ENCODE results near the gene SYT11. TPM values are rescaled to one million over a fixed set of nuclear protein-coding genes. Genes with fewer than 3 reads are reported as not detected.

Gene SYT11
- total and polyA plus RNA-seq, 10 of the 15 experiments (the other 5 are each of a cell fraction or from before 2014, with no cell fraction given): 7.7 to 21.2 (median 13.5) TPM

DNA sequence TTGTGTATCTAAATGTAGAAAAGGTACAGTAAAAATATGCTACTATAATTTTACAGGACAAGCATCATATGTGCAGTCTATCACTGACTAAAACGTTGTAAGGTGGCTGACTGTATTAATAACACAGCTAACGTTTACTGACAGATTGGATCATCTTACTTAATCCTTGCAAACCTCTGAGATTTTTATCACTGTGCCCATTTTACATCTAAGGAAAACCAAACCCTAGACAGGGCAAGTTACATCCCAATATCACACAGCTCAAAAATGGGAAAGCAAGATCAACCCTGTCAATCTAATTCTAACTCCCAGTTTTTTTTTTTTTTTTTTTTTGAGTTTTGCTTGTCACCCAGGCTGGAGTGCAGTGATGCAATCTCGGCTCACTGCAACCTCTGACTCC is 59.3 kb downstream of the SYT11 start:
- H3K4me2 ChIP-seq (ENCODE audit: control insufficient read depth, insufficient read depth): no peak overlapping the region
- peaks cover 25 to 51% of the 10 kb centered on the region in 2 experiments for H3K36me3 ChIP-seq (ENCODE audit: control insufficient read depth in 2 of 2, insufficient read depth in 2 of 2, low read length in 1 of 2)
- no peak overlapping the region for H3K9ac ChIP-seq (ENCODE audit: control insufficient read depth, insufficient read depth, low read length)
- no peak overlapping the region for H2AFZ ChIP-seq (ENCODE audit: control insufficient read depth, low read depth, low read length)
- BruUV-seq (replicated peaks): no TSS peak
- no peak overlapping the region for H3K4me3 ChIP-seq
- ATAC-seq (no peak), DNase-seq (ENCODE audit: low read depth, low spot score) (no peak), FAIRE-seq (no peak)
- H3K27me3 ChIP-seq (replicated peaks in 1 of 2; ENCODE audit: control insufficient read depth in 2 of 2, insufficient read depth in 2 of 2, low read length in 1 of 2): no peaks in the 10 kb centered on the region
- in situ Hi-C loops (cut with MboI) (no loop called here), intact Hi-C loops (cut with micrococcal nuclease; ENCODE audit: unreplicated experiment) (no loop called here)
- ChIA-PET POLR2A (interaction anchor here (0.6 to 0.7 kb wide), 9 partner anchors 13 to 327 kb away, joined by 3 to 7 read pairs (median 4); no protein-coding TSS in a partner anchor), RAD21 (ENCODE audit: unreplicated experiment) (interaction anchor here (1.2 kb wide), 1 partner anchor 13 kb away, joined by 5 read pairs; no protein-coding TSS in a partner anchor), CTCF (interaction anchor here (1.0 kb wide), 1 partner anchor 13 kb away, joined by 3 read pairs; no protein-coding TSS in a partner anchor), SMC1A (ENCODE audit: uncharacterized antibody, unreplicated experiment) (interaction anchor here (0.6 to 1.0 kb wide), 4 partner anchors 14 to 1102 kb away, joined by 3 read pairs; no protein-coding TSS in a partner anchor)
- no peaks in the 10 kb centered on the region for H3K4me1 ChIP-seq (ENCODE audit: control insufficient read depth, insufficient read depth, low read length)
- no peaks in the 10 kb centered on the region; the same call in 1 of the 2 replicates for H3K79me2 ChIP-seq (ENCODE audit: control insufficient read depth, insufficient read depth, low read length)
- no peak overlapping the region for H3K27ac ChIP-seq (ENCODE audit: control insufficient read depth, insufficient read depth)
- TF ChIP-seq, protein P1, sequence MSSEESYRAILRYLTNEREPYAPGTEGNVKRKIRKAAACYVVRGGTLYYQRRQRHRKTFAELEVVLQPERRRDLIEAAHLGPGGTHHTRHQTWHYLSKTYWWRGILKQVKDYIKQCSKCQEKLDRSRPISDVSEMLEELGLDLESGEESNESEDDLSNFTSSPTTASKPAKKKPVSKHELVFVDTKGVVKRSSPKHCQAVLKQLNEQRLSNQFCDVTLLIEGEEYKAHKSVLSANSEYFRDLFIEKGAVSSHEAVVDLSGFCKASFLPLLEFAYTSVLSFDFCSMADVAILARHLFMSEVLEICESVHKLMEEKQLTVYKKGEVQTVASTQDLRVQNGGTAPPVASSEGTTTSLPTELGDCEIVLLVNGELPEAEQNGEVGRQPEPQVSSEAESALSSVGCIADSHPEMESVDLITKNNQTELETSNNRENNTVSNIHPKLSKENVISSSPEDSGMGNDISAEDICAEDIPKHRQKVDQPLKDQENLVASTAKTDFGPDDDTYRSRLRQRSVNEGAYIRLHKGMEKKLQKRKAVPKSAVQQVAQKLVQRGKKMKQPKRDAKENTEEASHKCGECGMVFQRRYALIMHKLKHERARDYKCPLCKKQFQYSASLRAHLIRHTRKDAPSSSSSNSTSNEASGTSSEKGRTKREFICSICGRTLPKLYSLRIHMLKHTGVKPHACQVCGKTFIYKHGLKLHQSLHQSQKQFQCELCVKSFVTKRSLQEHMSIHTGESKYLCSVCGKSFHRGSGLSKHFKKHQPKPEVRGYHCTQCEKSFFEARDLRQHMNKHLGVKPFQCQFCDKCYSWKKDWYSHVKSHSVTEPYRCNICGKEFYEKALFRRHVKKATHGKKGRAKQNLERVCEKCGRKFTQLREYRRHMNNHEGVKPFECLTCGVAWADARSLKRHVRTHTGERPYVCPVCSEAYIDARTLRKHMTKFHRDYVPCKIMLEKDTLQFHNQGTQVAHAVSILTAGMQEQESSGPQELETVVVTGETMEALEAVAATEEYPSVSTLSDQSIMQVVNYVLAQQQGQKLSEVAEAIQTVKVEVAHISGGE (CRISPR knock-in tag; IDR thresholded peaks at IDR 0.05): no peak
- TF ChIP-seq, protein P2, sequence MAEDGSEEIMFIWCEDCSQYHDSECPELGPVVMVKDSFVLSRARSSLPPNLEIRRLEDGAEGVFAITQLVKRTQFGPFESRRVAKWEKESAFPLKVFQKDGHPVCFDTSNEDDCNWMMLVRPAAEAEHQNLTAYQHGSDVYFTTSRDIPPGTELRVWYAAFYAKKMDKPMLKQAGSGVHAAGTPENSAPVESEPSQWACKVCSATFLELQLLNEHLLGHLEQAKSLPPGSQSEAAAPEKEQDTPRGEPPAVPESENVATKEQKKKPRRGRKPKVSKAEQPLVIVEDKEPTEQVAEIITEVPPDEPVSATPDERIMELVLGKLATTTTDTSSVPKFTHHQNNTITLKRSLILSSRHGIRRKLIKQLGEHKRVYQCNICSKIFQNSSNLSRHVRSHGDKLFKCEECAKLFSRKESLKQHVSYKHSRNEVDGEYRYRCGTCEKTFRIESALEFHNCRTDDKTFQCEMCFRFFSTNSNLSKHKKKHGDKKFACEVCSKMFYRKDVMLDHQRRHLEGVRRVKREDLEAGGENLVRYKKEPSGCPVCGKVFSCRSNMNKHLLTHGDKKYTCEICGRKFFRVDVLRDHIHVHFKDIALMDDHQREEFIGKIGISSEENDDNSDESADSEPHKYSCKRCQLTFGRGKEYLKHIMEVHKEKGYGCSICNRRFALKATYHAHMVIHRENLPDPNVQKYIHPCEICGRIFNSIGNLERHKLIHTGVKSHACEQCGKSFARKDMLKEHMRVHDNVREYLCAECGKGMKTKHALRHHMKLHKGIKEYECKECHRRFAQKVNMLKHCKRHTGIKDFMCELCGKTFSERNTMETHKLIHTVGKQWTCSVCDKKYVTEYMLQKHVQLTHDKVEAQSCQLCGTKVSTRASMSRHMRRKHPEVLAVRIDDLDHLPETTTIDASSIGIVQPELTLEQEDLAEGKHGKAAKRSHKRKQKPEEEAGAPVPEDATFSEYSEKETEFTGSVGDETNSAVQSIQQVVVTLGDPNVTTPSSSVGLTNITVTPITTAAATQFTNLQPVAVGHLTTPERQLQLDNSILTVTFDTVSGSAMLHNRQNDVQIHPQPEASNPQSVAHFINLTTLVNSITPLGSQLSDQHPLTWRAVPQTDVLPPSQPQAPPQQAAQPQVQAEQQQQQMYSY (CRISPR knock-in tag; IDR thresholded peaks at IDR 0.05): no peak
- TF ChIP-seq, protein P3, sequence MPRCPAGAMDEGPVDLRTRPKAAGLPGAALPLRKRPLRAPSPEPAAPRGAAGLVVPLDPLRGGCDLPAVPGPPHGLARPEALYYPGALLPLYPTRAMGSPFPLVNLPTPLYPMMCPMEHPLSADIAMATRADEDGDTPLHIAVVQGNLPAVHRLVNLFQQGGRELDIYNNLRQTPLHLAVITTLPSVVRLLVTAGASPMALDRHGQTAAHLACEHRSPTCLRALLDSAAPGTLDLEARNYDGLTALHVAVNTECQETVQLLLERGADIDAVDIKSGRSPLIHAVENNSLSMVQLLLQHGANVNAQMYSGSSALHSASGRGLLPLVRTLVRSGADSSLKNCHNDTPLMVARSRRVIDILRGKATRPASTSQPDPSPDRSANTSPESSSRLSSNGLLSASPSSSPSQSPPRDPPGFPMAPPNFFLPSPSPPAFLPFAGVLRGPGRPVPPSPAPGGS (IDR thresholded peaks at IDR 0.05; ENCODE audit: borderline replicate concordance, insufficient read depth, low read depth, low read length, poor library complexity, severe bottlenecking): no peak
- no peak for TF ChIP-seq ZBED1 (IDR thresholded peaks at IDR 0.05; ENCODE audit: borderline replicate concordance)
- no peak for TF ChIP-seq TARDBP (IDR thresholded peaks at IDR 0.05; ENCODE audit: borderline replicate concordance)
- no peak for TF ChIP-seq BACH1 (IDR thresholded peaks at IDR 0.05; ENCODE audit: borderline replicate concordance)
- 57% methylated on average over 3 of the region's 3 CpGs for WGBS (ENCODE audit: insufficient coverage, insufficient replicate concordance, low lambda C conversion rate, missing lambda C conversion rate)
- peaks cover 3% of the 10 kb centered on the region for H4K20me1 ChIP-seq (ENCODE audit: control insufficient read depth, insufficient read depth)
- no peaks in the 10 kb centered on the region for H3K9me3 ChIP-seq (replicated peaks; ENCODE audit: control insufficient read depth, insufficient read depth, low read length)

Data from GM12878 (cell line).